ENCODE data around the gene C1QA.

Gene C1QA

DNA sequence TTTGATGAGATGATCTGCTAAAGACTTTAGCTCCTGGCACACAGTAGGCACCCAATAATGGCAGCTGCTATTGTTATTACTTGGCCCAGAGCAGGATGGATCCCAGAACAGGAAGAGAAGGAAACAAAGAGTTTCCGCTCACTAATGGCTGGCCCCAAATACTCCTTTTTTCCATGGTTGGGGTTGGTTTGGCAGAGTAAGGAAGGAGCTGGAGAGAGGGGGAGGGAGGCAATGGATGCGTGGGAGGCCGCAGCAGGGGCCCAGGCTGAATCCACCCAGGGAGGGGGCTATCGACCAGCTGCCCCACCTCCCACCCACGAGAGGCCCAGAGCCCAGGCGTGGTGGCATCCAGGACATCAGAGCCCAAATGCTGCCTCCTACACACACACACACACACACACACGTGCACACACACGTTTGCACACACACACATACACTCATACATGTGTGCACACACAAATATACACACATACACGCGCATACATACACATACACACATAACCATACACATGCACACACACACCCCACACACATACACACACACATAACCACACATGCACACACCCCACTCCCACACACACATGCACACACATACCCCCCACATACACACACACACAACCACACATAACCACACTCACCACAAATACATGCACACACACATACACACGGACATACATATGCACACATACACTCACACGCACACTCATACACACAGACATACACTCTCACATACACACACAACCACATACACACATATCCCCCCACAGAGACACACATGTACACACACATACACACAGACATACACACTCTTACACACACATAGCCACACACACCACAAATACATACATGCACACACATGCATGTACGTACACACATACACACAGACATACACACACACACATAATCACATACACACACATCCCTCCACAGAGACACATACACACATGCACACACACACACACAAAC is 41.8 kb downstream of the C1QA start:
- no peak for DNase-seq (ENCODE audit: low read depth in 1 of 2, low spot score in 1 of 2)
- TF ChIP-seq POLR2AphosphoS5 (IDR thresholded peaks at IDR 0.05; ENCODE audit: low read depth) (no peak), GABPA (IDR thresholded peaks at IDR 0.05; ENCODE audit: low read depth) (no peak), SPI1 (IDR thresholded peaks at IDR 0.05; ENCODE audit: borderline replicate concordance, low read depth) (no peak)
- TF ChIP-seq, protein P1, sequence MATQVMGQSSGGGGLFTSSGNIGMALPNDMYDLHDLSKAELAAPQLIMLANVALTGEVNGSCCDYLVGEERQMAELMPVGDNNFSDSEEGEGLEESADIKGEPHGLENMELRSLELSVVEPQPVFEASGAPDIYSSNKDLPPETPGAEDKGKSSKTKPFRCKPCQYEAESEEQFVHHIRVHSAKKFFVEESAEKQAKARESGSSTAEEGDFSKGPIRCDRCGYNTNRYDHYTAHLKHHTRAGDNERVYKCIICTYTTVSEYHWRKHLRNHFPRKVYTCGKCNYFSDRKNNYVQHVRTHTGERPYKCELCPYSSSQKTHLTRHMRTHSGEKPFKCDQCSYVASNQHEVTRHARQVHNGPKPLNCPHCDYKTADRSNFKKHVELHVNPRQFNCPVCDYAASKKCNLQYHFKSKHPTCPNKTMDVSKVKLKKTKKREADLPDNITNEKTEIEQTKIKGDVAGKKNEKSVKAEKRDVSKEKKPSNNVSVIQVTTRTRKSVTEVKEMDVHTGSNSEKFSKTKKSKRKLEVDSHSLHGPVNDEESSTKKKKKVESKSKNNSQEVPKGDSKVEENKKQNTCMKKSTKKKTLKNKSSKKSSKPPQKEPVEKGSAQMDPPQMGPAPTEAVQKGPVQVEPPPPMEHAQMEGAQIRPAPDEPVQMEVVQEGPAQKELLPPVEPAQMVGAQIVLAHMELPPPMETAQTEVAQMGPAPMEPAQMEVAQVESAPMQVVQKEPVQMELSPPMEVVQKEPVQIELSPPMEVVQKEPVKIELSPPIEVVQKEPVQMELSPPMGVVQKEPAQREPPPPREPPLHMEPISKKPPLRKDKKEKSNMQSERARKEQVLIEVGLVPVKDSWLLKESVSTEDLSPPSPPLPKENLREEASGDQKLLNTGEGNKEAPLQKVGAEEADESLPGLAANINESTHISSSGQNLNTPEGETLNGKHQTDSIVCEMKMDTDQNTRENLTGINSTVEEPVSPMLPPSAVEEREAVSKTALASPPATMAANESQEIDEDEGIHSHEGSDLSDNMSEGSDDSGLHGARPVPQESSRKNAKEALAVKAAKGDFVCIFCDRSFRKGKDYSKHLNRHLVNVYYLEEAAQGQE (IDR thresholded peaks at IDR 0.05; ENCODE audit: insufficient replicate concordance, low read depth): no peak
- TF ChIP-seq, protein P2, sequence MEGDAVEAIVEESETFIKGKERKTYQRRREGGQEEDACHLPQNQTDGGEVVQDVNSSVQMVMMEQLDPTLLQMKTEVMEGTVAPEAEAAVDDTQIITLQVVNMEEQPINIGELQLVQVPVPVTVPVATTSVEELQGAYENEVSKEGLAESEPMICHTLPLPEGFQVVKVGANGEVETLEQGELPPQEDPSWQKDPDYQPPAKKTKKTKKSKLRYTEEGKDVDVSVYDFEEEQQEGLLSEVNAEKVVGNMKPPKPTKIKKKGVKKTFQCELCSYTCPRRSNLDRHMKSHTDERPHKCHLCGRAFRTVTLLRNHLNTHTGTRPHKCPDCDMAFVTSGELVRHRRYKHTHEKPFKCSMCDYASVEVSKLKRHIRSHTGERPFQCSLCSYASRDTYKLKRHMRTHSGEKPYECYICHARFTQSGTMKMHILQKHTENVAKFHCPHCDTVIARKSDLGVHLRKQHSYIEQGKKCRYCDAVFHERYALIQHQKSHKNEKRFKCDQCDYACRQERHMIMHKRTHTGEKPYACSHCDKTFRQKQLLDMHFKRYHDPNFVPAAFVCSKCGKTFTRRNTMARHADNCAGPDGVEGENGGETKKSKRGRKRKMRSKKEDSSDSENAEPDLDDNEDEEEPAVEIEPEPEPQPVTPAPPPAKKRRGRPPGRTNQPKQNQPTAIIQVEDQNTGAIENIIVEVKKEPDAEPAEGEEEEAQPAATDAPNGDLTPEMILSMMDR (IDR thresholded peaks at IDR 0.05; ENCODE audit: insufficient read depth, low read length): no peak
- H3K27me3 ChIP-seq (ENCODE audit: insufficient read depth, poor library complexity, severe bottlenecking): no peaks in the 10 kb centered on the region
- H3K27ac ChIP-seq (replicated peaks): no peak overlapping the region
- no peak overlapping the region for H3K4me3 ChIP-seq (replicated peaks; ENCODE audit: insufficient read depth, low read length)

DNA sequence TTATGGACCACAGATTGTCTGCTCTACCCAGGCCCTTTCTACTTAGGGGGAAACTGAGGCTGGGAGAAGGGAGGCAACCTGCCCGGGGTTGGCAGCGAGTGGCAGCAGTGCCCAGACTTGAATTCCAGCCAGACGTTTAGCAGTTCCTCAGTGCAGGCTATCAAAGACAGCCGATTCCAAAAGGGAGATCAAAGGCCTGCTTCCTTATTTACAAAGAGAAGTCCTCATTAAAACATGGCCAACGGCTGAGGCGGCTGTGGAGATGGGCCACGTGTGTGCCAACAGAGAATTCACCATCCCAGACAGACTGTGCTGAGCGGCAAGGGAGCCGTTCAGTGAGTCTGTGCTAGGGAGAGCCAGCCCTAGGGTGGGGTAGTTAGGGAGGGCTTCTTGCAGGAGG is 44.3 kb downstream of the C1QA start:
- TF ChIP-seq POLR2AphosphoS5 (IDR thresholded peaks at IDR 0.05; ENCODE audit: low read depth): no peak
- TF ChIP-seq, protein P2 (IDR thresholded peaks at IDR 0.05; ENCODE audit: insufficient read depth, low read length): no peak

DNA sequence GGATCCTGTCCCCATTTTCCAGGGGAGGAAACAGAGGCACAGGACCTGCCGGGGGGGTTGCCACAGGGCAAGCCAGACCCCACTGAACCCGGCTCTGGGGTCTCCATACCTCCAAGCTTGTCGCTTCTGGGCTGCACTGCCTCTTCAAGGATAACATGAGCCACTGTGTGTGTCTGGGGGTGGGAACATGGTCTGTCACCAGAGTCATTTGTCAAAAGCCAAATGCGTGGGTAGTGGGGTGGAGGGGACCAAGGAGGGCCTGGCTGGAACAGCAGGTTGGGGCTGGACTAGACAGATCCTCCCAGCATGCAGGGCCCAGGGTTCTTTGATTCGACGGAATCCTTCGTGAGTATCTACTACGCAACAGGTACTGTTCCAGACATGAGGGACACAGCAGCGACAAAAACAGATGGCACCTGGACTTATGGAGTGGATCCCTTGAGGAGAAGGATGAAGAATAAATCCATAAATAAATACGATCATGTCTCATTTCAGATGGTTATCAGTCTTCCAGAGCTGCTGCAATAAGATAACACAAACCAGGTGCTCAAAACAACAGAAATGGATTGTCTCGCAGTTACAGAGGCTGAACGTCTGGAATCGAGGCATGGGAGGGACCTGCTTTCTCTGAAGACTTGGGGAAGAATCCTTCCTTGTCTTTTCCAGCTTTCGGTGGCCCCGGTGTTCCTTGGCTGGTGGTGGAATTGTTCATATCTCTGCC is 45.3 kb downstream of the C1QA start:
- no peak overlapping the region for H3K27ac ChIP-seq (replicated peaks)
- H3K27me3 ChIP-seq (ENCODE audit: insufficient read depth, poor library complexity, severe bottlenecking): no peaks in the 10 kb centered on the region
- TF ChIP-seq, protein P2 (IDR thresholded peaks at IDR 0.05; ENCODE audit: insufficient read depth, low read length): no peak
- TF ChIP-seq, protein P1 (IDR thresholded peaks at IDR 0.05; ENCODE audit: insufficient replicate concordance, low read depth): no peak
- TF ChIP-seq SPI1 (IDR thresholded peaks at IDR 0.05; ENCODE audit: borderline replicate concordance, low read depth) (no peak), GABPA (IDR thresholded peaks at IDR 0.05; ENCODE audit: low read depth) (no peak), POLR2AphosphoS5 (IDR thresholded peaks at IDR 0.05; ENCODE audit: low read depth) (no peak)
- DNase-seq (ENCODE audit: low read depth in 1 of 2, low spot score in 1 of 2): no peak
- no peak overlapping the region for H3K4me3 ChIP-seq (replicated peaks; ENCODE audit: insufficient read depth, low read length)

More for the DNA sequence above, 44.3 kb downstream of the C1QA start:
- H3K27me3 ChIP-seq (ENCODE audit: insufficient read depth, poor library complexity, severe bottlenecking): no peaks in the 10 kb centered on the region
- DNase-seq (ENCODE audit: low read depth in 1 of 2, low spot score in 1 of 2): no peak
- no peak overlapping the region for H3K27ac ChIP-seq (replicated peaks)
- H3K4me3 ChIP-seq (replicated peaks; ENCODE audit: insufficient read depth, low read length): no peak overlapping the region
